AG08396 (cell line): ENCODE results near the gene TSPAN10.
"Not testable (repeated sequence)": the region's sequence is repeated elsewhere in the genome, so short reads cannot be mapped to it uniquely, and the experiment has no call there.

Experiments
- DNase-seq: peaks from one replicate; pipeline ENCODE4 v3.0.0; 2012; ENCODE audit warnings: low spot score, mixed read lengths

TSPAN10 gene

GRCh38 chr17:81636505-81637288 lies at the start of gene TSPAN10, which contains the start of gene NPLOC4:
Gene TSPAN10, plus strand, starts transcription at chr17:81637196. Its CDS starts 5,217 bp downstream, at chr17:81642413.
Gene NPLOC4, minus strand, starts transcription at chr17:81637112. Its CDS starts 182 bp downstream, at chr17:81636930.
- DNase-seq, result peak; percentile 99

- no peak for DNase-seq
Observed at GRCh38 chr17:81589612-81590011, 47.4 kb upstream of the TSPAN10 start.

- no peak for DNase-seq
Observed at GRCh38 chr17:81590121-81590520, 46.9 kb upstream of the TSPAN10 start.

- no peak for DNase-seq
Observed at GRCh38 chr17:81591971-81592370, 45.0 kb upstream of the TSPAN10 start.

- no peak for DNase-seq
Observed at GRCh38 chr17:81593105-81593871, 43.7 kb upstream of the TSPAN10 start.

- peak; percentile 63 for DNase-seq
Observed at GRCh38 chr17:81599719-81600486, 37.1 kb upstream of the TSPAN10 start.

- peak; percentile 73 for DNase-seq
Observed at GRCh38 chr17:81601525-81602120, 35.4 kb upstream of the TSPAN10 start.

- DNase-seq, result no peak
Observed at GRCh38 chr17:81603846-81604610, 33.0 kb upstream of the TSPAN10 start.

GRCh38 chr17:81607431-81607830 lies 29.6 kb upstream of the TSPAN10 start:
- DNase-seq, result peak; percentile 69

GRCh38 chr17:81608082-81608481 lies 28.9 kb upstream of the TSPAN10 start:
- DNase-seq, result no peak

- DNase-seq, result no peak
Observed at GRCh38 chr17:81608605-81609004, 28.4 kb upstream of the TSPAN10 start.

- no peak for DNase-seq
Observed at GRCh38 chr17:81609541-81610311, 27.3 kb upstream of the TSPAN10 start.

- DNase-seq, result no peak
Observed at GRCh38 chr17:81612172-81612970, 24.6 kb upstream of the TSPAN10 start.

- DNase-seq, result no peak
Observed at GRCh38 chr17:81615401-81615930, 21.5 kb upstream of the TSPAN10 start.

- no peak for DNase-seq
Observed at GRCh38 chr17:81616877-81617276, 20.1 kb upstream of the TSPAN10 start.

- DNase-seq, result not testable (repeated sequence)
Observed at GRCh38 chr17:81618307-81618706, 18.7 kb upstream of the TSPAN10 start.

GRCh38 chr17:81621494-81622130 lies 15.4 kb upstream of the TSPAN10 start:
- DNase-seq, result no peak

- no peak for DNase-seq
Observed at GRCh38 chr17:81630274-81630673, 6.7 kb upstream of the TSPAN10 start.

GRCh38 chr17:81631482-81631881 lies 5.5 kb upstream of the TSPAN10 start:
- no peak for DNase-seq
